Measurements from ENCODE around the gene ASIP.
A peak's percentile ranks its signal among the peaks of the same experiment; 100 is the strongest.

Gene ASIP

GRCh38 chr20:34299556-34300255 is 58.5 kb downstream of the ASIP start:
- ATAC-seq (replicated peaks) (no peak), DNase-seq (no peak)
- Mint-ChIP-seq H3K27me3 (no peaks in the 10 kb centered on the region), H3K36me3 (ENCODE audit: insufficient read depth) (no peaks in the 10 kb centered on the region), H3K27ac (no peak overlapping the region), H3K4me3 (no peak overlapping the region), H3K9me3 (no peaks in the 10 kb centered on the region), H3K4me1 (ENCODE audit: low read depth in 2 of 2) (peaks cover 6 to 10% of the 10 kb centered on the region in 2 donors)

GRCh38 chr20:34300256-34300806 is 59.1 kb downstream of the ASIP start:
- H3K9me3 Mint-ChIP-seq, result no peaks in the 10 kb centered on the region
- H3K27ac Mint-ChIP-seq, result no peak overlapping the region
- H3K36me3 Mint-ChIP-seq (ENCODE audit: insufficient read depth), result no peaks in the 10 kb centered on the region
- ATAC-seq (replicated peaks) (no peak), DNase-seq (no peak)
- no peak overlapping the region for H3K4me3 Mint-ChIP-seq
- no peaks in the 10 kb centered on the region for H3K27me3 Mint-ChIP-seq
- H3K4me1 Mint-ChIP-seq (ENCODE audit: low read depth in 2 of 2), result peaks cover 6 to 10% of the 10 kb centered on the region in 2 donors

GRCh38 chr20:34300809-34301586 is 59.8 kb downstream of the ASIP start:
- no peaks in the 10 kb centered on the region for H3K27me3 Mint-ChIP-seq
- DNase-seq (no peak), ATAC-seq (replicated peaks) (no peak)
- H3K27ac Mint-ChIP-seq, result no peak overlapping the region
- H3K36me3 Mint-ChIP-seq (ENCODE audit: insufficient read depth), result no peaks in the 10 kb centered on the region
- peak overlapping the region in 1 of 2 donors; percentile 91 for H3K4me3 Mint-ChIP-seq
- H3K9me3 Mint-ChIP-seq, result no peaks in the 10 kb centered on the region
- H3K4me1 Mint-ChIP-seq (ENCODE audit: low read depth in 2 of 2), result peaks cover 6 to 10% of the 10 kb centered on the region in 2 donors

- Mint-ChIP-seq H3K9me3 (no peaks in the 10 kb centered on the region), H3K4me1 (ENCODE audit: low read depth in 2 of 2) (peaks cover 6 to 10% of the 10 kb centered on the region in 2 donors), H3K27me3 (no peaks in the 10 kb centered on the region), H3K4me3 (peak overlapping the region; percentile 86 to 91), H3K36me3 (ENCODE audit: insufficient read depth) (no peaks in the 10 kb centered on the region), H3K27ac (peak overlapping the region in 1 of 2 donors; percentile 89)
- ATAC-seq (replicated peaks) (no peak), DNase-seq (no peak)
Observed at GRCh38 chr20:34301587-34302311, 60.5 kb downstream of the ASIP start.

- no peaks in the 10 kb centered on the region for H3K27me3 Mint-ChIP-seq
- H3K4me1 Mint-ChIP-seq (ENCODE audit: low read depth in 2 of 2), result peaks cover 6 to 10% of the 10 kb centered on the region in 2 donors
- ATAC-seq (replicated peaks) (no peak), DNase-seq (no peak)
- H3K27ac Mint-ChIP-seq, result peak overlapping the region; percentile 89 to 93
- H3K9me3 Mint-ChIP-seq, result no peaks in the 10 kb centered on the region
- no peaks in the 10 kb centered on the region for H3K36me3 Mint-ChIP-seq (ENCODE audit: insufficient read depth)
- peak overlapping the region; percentile 86 to 91 for H3K4me3 Mint-ChIP-seq
Observed at GRCh38 chr20:34302312-34302722, 61.1 kb downstream of the ASIP start.

GRCh38 chr20:34302723-34303533 is 61.7 kb downstream of the ASIP start, which contains the start of gene AHCY:
TSS of gene AHCY (minus strand) at chr20:34303355. CDS start at chr20:34303270, 85 bp downstream.
- Mint-ChIP-seq H3K27me3 (no peaks in the 10 kb centered on the region), H3K4me3 (peak within 1 kb of the TSS; percentile 86 to 91), H3K4me1 (ENCODE audit: low read depth in 2 of 2) (peaks cover 6 to 10% of the 10 kb centered on the region in 2 donors), H3K36me3 (ENCODE audit: insufficient read depth) (no peaks in the 10 kb centered on the region), H3K27ac (peak within 1 kb of the TSS; percentile 89 to 93), H3K9me3 (no peaks in the 10 kb centered on the region)
- DNase-seq, result peak; percentile 83 to 87 (median 85)
- peak; percentile 92 for ATAC-seq (replicated peaks)

- DNase-seq (no peak), ATAC-seq (replicated peaks) (no peak)
- Mint-ChIP-seq H3K4me3 (no peak overlapping the region), H3K9me3 (no peaks in the 10 kb centered on the region), H3K36me3 (ENCODE audit: insufficient read depth) (no peaks in the 10 kb centered on the region), H3K27ac (no peak overlapping the region), H3K27me3 (peaks cover 0 to 1% of the 10 kb centered on the region in 2 donors), H3K4me1 (ENCODE audit: low read depth in 2 of 2) (peaks cover 6 to 10% of the 10 kb centered on the region in 2 donors)
Observed at GRCh38 chr20:34305333-34306230, 64.4 kb downstream of the ASIP start.

- Mint-ChIP-seq H3K4me3 (no peak overlapping the region), H3K36me3 (ENCODE audit: insufficient read depth) (no peaks in the 10 kb centered on the region), H3K9me3 (no peaks in the 10 kb centered on the region), H3K27ac (no peak overlapping the region), H3K27me3 (peaks cover 6 to 23% of the 10 kb centered on the region in 2 donors), H3K4me1 (ENCODE audit: low read depth in 2 of 2) (peaks cover 10 to 11% of the 10 kb centered on the region in 2 donors)
- ATAC-seq (replicated peaks) (no peak), DNase-seq (no peak)
Observed at GRCh38 chr20:34309691-34310090, 68.5 kb downstream of the ASIP start.

GRCh38 chr20:34310481-34311117 is 69.4 kb downstream of the ASIP start:
- Mint-ChIP-seq H3K27me3 (peaks cover 6 to 23% of the 10 kb centered on the region in 2 donors), H3K9me3 (no peaks in the 10 kb centered on the region), H3K36me3 (ENCODE audit: insufficient read depth) (no peaks in the 10 kb centered on the region), H3K4me1 (ENCODE audit: low read depth in 2 of 2) (peaks cover 10 to 11% of the 10 kb centered on the region in 2 donors), H3K27ac (no peak overlapping the region), H3K4me3 (peak overlapping the region in 1 of 2 donors; percentile 24)
- ATAC-seq (replicated peaks), result no peak
- no peak for DNase-seq

GRCh38 chr20:34311118-34312023 is 70.1 kb downstream of the ASIP start:
- peak overlapping the region in 1 of 2 donors; percentile 71 for H3K27ac Mint-ChIP-seq
- H3K36me3 Mint-ChIP-seq (ENCODE audit: insufficient read depth), result no peaks in the 10 kb centered on the region
- peaks cover 10 to 11% of the 10 kb centered on the region in 2 donors for H3K4me1 Mint-ChIP-seq (ENCODE audit: low read depth in 2 of 2)
- H3K4me3 Mint-ChIP-seq, result peak overlapping the region in 1 of 2 donors; percentile 24
- ATAC-seq (replicated peaks) (no peak), DNase-seq (no peak)
- H3K9me3 Mint-ChIP-seq, result no peaks in the 10 kb centered on the region
- H3K27me3 Mint-ChIP-seq, result peaks cover 6 to 23% of the 10 kb centered on the region in 2 donors

- Mint-ChIP-seq H3K27ac (peak overlapping the region in 1 of 2 donors; percentile 71), H3K4me3 (no peak overlapping the region), H3K27me3 (peaks cover 6 to 23% of the 10 kb centered on the region in 2 donors), H3K9me3 (no peaks in the 10 kb centered on the region), H3K36me3 (ENCODE audit: insufficient read depth) (no peaks in the 10 kb centered on the region), H3K4me1 (ENCODE audit: low read depth in 2 of 2) (peaks cover 10 to 11% of the 10 kb centered on the region in 2 donors)
- ATAC-seq (replicated peaks) (no peak), DNase-seq (no peak)
Observed at GRCh38 chr20:34312024-34312460, 70.8 kb downstream of the ASIP start.
